Measurements from ENCODE around the gene PPIC.

GRCh38 chr5:123035918-123036390 is 571 bp downstream of the PPIC start:
- TF ChIP-seq CTCF (IDR thresholded peaks at IDR 0.05) = no peak
- no peak for TF ChIP-seq EP300 (IDR thresholded peaks at IDR 0.05)
